DOHH2 (cell line): ENCODE results near the gene OR2A1.
"Not testable (repeated sequence)": the region's sequence is repeated elsewhere in the genome, so short reads cannot be mapped to it uniquely, and the experiment has no call there.

Experiments
- EZH2phosphoT487 ChIP-seq: fragments of 200-600 bp; sonication (generic); IDR thresholded peaks from 2 replicates; pipeline ENCODE4 v1.6.1; 2017; ENCODE audit warnings: borderline replicate concordance, mild to moderate bottlenecking, antibody characterized with exemption, low read length, moderate library complexity, mixed read lengths
- TF ChIP-seq, protein P1 (sequence below): fragments of 200-600 bp; sonication (generic); IDR thresholded peaks from one replicate; pipeline ENCODE4 v1.5.1; 2014; ENCODE audit warnings: antibody characterized with exemption, mild to moderate bottlenecking, low read depth, low read length; ENCODE audit not compliant: poor library complexity, severe bottlenecking

DNA sequence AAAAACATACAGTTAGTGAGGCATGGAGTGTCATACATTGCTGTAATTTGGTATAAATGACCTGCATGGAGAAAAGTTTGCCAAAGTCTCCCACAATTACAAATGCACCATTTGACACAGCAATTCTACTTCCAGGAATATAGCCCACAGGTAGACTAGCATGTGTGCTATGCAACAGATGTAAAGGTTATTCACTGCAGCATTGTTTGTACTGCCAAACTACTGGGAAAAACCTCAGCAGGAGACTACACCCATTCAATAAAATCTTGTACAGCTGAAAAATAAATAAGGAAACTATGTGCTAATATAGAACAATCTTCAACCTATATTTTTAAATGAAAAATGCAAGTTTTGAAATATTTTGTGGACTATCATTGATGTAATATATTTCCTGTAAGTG, 17.8 kb downstream of the OR2A1 start:
- TF ChIP-seq, protein P1, sequence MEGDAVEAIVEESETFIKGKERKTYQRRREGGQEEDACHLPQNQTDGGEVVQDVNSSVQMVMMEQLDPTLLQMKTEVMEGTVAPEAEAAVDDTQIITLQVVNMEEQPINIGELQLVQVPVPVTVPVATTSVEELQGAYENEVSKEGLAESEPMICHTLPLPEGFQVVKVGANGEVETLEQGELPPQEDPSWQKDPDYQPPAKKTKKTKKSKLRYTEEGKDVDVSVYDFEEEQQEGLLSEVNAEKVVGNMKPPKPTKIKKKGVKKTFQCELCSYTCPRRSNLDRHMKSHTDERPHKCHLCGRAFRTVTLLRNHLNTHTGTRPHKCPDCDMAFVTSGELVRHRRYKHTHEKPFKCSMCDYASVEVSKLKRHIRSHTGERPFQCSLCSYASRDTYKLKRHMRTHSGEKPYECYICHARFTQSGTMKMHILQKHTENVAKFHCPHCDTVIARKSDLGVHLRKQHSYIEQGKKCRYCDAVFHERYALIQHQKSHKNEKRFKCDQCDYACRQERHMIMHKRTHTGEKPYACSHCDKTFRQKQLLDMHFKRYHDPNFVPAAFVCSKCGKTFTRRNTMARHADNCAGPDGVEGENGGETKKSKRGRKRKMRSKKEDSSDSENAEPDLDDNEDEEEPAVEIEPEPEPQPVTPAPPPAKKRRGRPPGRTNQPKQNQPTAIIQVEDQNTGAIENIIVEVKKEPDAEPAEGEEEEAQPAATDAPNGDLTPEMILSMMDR, result not testable (repeated sequence)
- TF ChIP-seq EZH2phosphoT487, result not testable (repeated sequence)
